ENCODE data around the gene FUCA1.
"Not testable (repeated sequence)": the region's sequence is repeated elsewhere in the genome, so short reads cannot be mapped to it uniquely, and the experiment has no call there.

FUCA1 gene

DNA sequence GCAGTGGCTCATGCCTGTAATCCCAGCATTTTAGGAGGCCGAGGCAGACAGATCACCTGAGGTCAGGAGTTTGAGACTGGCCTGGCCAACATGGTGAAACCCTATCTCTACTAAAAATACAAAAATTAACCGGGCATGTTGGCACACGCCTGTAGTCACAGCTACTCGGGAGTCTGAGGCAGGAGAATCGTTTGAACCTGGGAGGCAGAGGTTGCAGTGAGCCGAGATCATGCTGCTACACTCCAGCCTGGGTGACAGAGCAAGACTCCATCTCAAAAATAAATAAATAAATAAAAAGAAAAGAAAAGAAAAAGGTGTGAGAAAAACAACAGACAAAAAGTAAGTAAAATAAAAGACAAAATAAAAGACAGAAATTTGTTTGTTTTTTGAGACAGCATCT, 33.9 kb downstream of the FUCA1 start:
- not testable (repeated sequence) for H3K9me3 Mint-ChIP-seq, H3K27me3 Mint-ChIP-seq, H3K4me3 Mint-ChIP-seq, H3K27ac Mint-ChIP-seq, ATAC-seq, H3K36me3 Mint-ChIP-seq
- H3K4me1 Mint-ChIP-seq: peaks cover 24% of the 10 kb centered on the region

DNA sequence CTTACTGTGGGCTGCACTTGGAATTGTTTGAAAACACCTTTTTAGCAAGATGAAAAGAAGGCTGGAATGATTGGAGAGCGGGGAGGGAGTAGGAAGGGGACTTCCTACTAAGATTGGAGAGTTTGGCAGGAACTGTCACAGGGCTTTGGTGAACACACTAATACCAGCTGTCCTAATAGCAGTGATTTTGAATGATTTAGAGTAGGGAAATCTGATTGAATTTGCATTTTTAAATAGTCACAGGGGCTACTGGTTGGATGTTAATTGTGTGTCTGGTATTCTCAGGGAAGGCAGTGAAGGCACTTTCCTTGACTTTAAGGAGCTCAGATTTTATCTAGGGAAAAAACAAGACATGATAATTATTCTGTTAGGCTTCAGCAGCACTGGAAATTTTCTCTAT, 40.4 kb downstream of the FUCA1 start:
- H3K36me3 Mint-ChIP-seq: no peaks in the 10 kb centered on the region
- no peaks in the 10 kb centered on the region for H3K27me3 Mint-ChIP-seq
- peaks cover 20% of the 10 kb centered on the region for H3K4me1 Mint-ChIP-seq
- H3K4me3 Mint-ChIP-seq: no peak overlapping the region
- no peak overlapping the region for H3K27ac Mint-ChIP-seq
- ATAC-seq: no peak
- no peaks in the 10 kb centered on the region for H3K9me3 Mint-ChIP-seq

DNA sequence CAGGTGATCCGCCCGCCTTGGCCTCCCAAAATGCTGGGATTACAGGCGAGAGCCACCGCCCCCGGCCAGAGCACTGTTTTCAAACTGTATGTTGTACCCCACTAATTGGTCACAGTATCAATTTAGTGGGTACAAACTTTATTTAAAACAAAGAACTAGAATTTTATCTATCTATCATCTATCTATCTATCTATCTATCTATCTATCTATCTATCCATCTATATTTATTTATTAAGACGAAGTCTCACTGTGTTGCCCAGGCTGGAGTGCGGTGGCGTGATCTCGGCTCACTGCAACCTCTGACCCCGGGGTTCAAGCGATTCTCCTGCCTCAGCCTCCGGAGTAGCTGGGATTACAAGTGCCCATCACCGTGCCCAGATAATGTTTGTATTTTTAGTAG, 41.5 kb downstream of the FUCA1 start:
- ATAC-seq, H3K27me3 Mint-ChIP-seq, H3K9me3 Mint-ChIP-seq, H3K36me3 Mint-ChIP-seq: not testable (repeated sequence)
- Mint-ChIP-seq H3K4me1 (peaks cover 25% of the 10 kb centered on the region), H3K27ac (peak overlapping the region; percentile 98), H3K4me3 (peak overlapping the region; percentile 41)

DNA sequence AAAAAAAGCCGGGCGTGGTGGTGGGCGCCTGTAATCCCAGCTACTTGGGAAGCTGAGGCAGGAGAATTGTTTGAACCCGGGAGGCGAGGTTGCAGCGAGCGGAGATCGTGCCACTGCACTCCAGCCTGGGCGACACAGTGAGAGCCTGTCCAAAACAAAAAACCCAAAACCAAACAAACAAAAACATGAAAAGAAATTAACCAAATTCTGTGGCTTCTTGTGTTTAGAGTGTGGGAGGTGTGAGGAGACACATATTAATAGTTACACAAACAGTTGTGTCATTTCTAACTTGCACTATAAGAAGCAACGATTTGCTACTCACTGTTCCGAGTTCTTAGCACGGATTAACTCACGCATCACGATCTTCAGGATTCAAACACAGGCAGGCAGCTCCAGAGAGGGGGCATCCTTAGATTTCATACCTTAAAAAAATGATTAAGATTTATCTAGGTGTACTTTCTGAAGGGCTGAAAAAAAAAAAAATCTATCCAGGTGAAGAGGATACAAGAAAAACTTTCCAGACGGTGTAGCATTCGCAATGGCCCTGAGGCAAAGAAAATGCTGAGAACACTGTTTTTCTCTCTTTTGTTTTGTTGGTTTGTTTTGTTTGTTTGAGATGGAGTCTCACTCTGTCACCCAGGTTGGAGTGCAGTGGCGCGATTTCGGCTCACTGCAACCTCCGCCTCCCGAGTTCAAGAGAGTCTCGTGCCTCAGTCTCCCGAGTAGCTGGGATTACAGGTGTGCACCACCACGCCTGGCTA, 42.1 kb downstream of the FUCA1 start:
- peak; percentile 69 for ATAC-seq
- no peaks in the 10 kb centered on the region for H3K36me3 Mint-ChIP-seq
- H3K9me3 Mint-ChIP-seq: no peaks in the 10 kb centered on the region
- peak overlapping the region; percentile 98 for H3K27ac Mint-ChIP-seq
- H3K27me3 Mint-ChIP-seq: no peaks in the 10 kb centered on the region
- H3K4me1 Mint-ChIP-seq: peaks cover 27% of the 10 kb centered on the region
- peak overlapping the region; percentile 93 for H3K4me3 Mint-ChIP-seq

DNA sequence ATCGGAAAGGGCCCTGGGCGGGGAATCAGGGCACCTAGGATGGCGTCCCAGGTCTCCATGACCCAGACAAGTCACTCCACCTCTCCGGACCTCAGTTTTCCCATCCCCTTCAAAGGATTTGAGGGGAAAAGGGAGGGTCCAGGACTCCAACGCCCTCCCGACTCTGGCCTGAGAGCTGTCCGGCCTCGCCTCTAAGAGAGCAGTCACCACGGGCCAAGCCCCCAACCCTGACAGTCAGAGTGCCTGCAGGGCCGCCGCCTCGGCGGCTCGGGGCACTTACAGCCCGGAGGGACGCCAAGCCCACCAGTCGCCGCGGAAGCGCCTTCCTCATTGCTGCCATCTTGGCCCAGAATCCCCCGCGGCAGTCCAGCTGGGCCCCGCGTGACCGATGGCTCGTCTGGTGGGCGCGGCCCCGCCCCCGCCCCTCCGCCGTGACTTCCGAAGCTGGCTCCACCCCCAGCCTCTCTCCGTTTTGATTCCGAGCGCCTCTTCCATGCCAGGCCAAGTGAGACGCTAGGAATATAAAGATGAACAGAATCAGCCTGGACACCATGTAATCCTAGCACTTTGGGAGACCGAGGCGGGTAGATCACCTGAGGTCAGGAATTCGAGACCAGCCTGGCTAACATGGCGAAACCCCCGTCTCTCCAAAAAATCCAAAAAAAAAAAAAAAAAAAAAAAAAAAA, 42.9 kb downstream of the FUCA1 start, which contains the start of gene HMGCL:
Gene HMGCL, minus strand, starts transcription at position 354 of the 686 bp plus-strand sequence. Its CDS starts 14 bp downstream, at position 340.
- peaks cover 3% of the 10 kb centered on the region for H3K36me3 Mint-ChIP-seq
- H3K9me3 Mint-ChIP-seq: no peaks in the 10 kb centered on the region
- no peaks in the 10 kb centered on the region for H3K27me3 Mint-ChIP-seq
- peak within 1 kb of the TSS; percentile 93 for H3K4me3 Mint-ChIP-seq
- peak within 1 kb of the TSS; percentile 98 for H3K27ac Mint-ChIP-seq
- peak; percentile 96 for ATAC-seq
- peaks cover 27% of the 10 kb centered on the region for H3K4me1 Mint-ChIP-seq

DNA sequence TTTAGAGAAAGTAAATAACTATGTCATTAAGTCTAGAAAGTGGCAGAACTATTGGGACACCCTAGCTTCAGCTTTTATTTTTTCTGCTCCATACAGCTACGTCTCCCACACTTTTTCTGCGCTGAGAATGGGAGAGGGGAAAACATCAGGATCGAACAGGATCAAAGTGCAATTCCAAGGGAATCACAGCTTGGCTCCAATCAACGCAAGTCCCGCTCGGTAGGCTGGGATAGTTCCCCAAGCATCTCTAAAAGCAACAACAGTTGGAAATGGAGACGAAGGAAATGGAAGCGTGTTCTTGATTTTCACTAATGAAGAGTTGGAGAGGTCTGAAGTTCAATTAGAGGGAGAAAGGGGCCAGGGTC, 43.4 kb downstream of the FUCA1 start:
- peak overlapping the region; percentile 93 for H3K4me3 Mint-ChIP-seq

DNA sequence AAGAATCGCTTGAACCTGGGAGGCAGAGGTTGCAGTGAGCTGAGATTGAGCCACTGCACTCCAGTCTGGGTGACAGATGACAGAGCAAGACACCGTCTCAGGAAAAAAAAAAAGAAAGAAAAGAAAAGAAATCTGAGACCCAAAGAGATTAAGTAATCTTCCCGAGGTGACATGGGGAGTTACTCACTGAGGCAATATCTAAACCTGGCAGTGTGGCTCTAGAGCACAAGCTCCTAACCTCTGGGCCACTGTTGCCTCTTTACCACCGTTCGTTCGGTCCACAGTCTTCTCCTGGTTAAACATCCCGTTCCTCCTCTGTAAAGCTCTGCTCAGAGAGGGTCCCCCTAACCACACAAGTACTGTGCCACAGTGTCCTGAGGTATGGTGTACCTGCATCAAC, 44.3 kb downstream of the FUCA1 start:
- H3K27me3 Mint-ChIP-seq: no peaks in the 10 kb centered on the region
- no peak overlapping the region for H3K27ac Mint-ChIP-seq
- H3K9me3 Mint-ChIP-seq: no peaks in the 10 kb centered on the region
- H3K36me3 Mint-ChIP-seq: peaks cover 6% of the 10 kb centered on the region
- ATAC-seq: no peak
- H3K4me3 Mint-ChIP-seq: peak overlapping the region; percentile 40
- peaks cover 27% of the 10 kb centered on the region for H3K4me1 Mint-ChIP-seq

More for the DNA sequence above, 43.4 kb downstream of the FUCA1 start:
- Mint-ChIP-seq H3K27me3 (no peaks in the 10 kb centered on the region), H3K9me3 (no peaks in the 10 kb centered on the region), H3K27ac (peak overlapping the region; percentile 98), H3K4me1 (peaks cover 27% of the 10 kb centered on the region), H3K36me3 (peaks cover 6% of the 10 kb centered on the region)
- no peak for ATAC-seq

DNA sequence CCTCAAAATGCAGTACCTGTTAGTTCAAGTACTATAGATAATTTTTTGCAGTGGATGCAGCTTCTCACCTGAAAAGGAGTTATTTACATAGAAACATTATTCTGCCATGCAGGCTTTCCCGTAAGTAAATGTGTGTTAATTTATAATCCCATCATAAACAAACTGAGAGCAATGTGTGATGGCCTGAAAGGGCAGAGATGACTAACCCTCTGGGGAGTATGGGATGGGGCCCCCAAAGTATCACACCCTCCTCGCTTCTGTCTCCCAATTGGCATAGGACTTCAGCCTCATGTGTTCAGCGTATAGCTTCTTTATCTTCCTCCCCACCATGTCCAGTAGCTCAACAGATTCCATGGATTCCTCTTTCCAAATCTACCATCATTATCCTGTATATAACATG, 50.5 kb downstream of the FUCA1 start:
- no peak overlapping the region for H3K4me3 Mint-ChIP-seq
- H3K36me3 Mint-ChIP-seq: peaks cover 39% of the 10 kb centered on the region
- H3K9me3 Mint-ChIP-seq: no peaks in the 10 kb centered on the region
- H3K4me1 Mint-ChIP-seq: peaks cover 15% of the 10 kb centered on the region
- peak overlapping the region; percentile 48 for H3K27ac Mint-ChIP-seq
- no peaks in the 10 kb centered on the region for H3K27me3 Mint-ChIP-seq
- no peak for ATAC-seq

DNA sequence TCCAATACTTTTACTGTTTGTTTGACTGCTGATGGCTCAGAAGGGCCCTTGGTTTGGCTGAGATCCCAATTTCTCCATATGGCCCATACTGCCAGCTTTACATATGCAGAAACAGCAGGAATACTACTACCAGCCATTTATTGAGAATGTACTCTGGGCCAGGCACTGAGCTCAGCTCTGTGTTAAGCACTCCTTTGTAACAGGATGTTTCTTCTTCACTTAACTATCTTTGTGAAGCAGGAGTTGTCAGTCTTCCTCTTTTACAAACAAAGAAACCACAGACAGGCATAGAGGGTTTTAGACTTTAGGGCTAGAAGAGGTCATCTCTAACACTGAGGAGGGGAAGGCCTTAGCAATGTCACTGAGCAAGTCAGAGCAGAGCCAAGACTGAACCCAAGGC, 51.2 kb downstream of the FUCA1 start:
- H3K4me1 Mint-ChIP-seq: peaks cover 19% of the 10 kb centered on the region
- H3K36me3 Mint-ChIP-seq: peaks cover 46% of the 10 kb centered on the region
- no peaks in the 10 kb centered on the region for H3K9me3 Mint-ChIP-seq
- H3K4me3 Mint-ChIP-seq: no peak overlapping the region
- H3K27me3 Mint-ChIP-seq: no peaks in the 10 kb centered on the region
- H3K27ac Mint-ChIP-seq: no peak overlapping the region
- no peak for ATAC-seq

DNA sequence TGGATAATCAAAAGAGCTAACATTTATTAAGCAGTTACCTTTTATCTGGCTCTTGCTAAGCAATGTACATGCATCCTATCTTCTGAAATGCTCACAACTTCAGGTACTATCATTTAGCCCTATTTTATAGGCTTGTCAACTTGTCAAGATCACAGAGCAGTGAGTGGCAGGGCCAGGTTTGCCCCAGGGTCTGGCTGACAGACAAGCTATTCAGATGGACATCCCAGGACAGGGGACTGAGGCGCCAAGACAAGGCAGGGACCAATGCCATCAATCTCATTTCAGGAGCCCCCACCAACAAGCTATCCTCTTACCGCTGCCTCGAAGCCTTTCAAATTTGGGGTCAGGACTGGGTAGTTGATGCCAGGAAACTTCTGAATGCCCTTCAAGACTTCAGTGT, 51.7 kb downstream of the FUCA1 start:
- Mint-ChIP-seq H3K9me3 (no peaks in the 10 kb centered on the region), H3K27me3 (no peaks in the 10 kb centered on the region), H3K4me1 (peaks cover 20% of the 10 kb centered on the region), H3K4me3 (no peak overlapping the region), H3K27ac (no peak overlapping the region), H3K36me3 (peaks cover 50% of the 10 kb centered on the region)
- ATAC-seq: no peak

DNA sequence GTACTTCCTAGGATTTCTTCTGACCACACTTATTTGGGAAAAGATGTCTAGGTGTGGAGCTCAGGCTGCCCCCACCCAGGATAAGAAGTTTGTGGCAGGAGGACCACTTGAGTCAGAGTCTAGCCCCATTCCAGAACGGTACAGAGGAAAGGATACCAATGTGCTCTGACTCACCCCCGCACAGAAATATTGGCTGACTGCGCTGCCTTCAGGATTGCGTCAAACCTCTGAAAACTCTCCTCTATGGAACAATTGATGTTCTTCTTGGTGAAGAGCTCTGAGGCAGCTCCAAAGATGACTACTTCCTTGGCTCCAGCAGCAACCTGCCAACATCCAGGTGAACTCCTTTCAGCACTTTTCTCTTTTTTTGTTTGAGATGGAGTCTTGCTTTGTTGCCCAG, 54.1 kb downstream of the FUCA1 start:
- Mint-ChIP-seq H3K27ac (no peak overlapping the region), H3K4me3 (no peak overlapping the region), H3K36me3 (peaks cover 52% of the 10 kb centered on the region), H3K27me3 (no peaks in the 10 kb centered on the region), H3K9me3 (no peaks in the 10 kb centered on the region), H3K4me1 (peaks cover 39% of the 10 kb centered on the region)
- ATAC-seq: no peak

DNA sequence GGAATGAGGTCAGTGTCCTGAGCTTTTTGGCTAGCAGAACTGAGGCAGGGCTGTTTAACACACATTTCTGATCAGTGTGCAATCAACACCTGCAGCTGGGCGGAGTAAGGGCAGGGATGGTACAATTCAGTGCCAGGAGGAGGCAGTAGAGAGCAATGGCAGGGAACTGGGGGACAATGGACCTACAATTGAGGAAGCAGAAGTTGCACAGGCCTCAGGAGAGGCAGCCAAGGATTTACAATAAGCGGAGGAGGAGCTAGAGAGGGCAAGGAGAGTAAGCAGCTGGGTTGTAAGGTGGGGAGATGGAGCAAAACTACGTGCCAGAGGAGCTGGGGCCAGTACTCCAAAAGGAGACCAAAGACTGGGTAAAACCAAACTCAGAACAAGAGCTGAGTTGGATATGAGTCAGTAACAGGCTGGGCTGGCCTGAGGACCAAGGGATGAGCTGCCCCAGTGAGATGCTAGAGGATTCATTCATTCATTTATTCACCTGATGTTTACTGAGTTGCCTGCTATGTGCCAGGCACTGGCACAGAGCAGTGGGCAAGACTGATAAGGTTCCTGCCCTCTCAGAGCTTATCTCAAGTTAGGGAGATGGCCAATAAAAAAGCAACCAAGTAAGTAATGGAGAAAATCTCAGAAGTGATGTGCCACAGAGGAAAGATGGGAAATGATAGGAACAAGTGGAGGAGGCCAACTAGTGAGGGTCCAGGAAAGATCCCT, 57.1 kb downstream of the FUCA1 start:
- peaks cover 32% of the 10 kb centered on the region for H3K4me1 Mint-ChIP-seq
- H3K4me3 Mint-ChIP-seq: no peak overlapping the region
- peak overlapping the region; percentile 66 for H3K27ac Mint-ChIP-seq
- peak; percentile 88 for ATAC-seq
- H3K9me3 Mint-ChIP-seq: no peaks in the 10 kb centered on the region
- H3K36me3 Mint-ChIP-seq: peaks cover 45% of the 10 kb centered on the region
- H3K27me3 Mint-ChIP-seq: no peaks in the 10 kb centered on the region

DNA sequence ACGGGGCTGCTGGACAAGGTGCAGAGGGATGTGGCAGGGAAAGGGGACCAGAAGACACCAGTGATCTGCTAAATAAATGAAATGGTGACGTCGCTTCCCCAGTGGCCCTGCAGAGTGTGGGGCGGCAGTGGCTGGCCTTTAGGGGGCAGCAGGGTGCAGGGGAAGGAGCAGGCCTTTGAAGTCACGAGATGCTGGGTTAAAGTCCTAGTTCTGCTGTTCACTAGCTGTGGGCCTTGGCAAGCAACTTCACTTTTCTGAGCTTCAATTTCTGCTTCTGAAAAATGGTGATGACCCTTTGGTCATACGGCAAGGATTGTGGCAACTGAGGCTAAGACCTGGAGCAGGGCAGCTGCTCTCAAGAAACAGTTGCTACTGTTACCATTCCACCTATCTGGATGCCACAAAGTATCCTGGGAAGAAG, 58.3 kb downstream of the FUCA1 start:
- H3K4me3 Mint-ChIP-seq: no peak overlapping the region
- H3K36me3 Mint-ChIP-seq: peaks cover 49% of the 10 kb centered on the region
- H3K4me1 Mint-ChIP-seq: peaks cover 32% of the 10 kb centered on the region
- no peaks in the 10 kb centered on the region for H3K9me3 Mint-ChIP-seq
- peak overlapping the region; percentile 66 for H3K27ac Mint-ChIP-seq
- H3K27me3 Mint-ChIP-seq: no peaks in the 10 kb centered on the region
- ATAC-seq: peak; percentile 91

DNA sequence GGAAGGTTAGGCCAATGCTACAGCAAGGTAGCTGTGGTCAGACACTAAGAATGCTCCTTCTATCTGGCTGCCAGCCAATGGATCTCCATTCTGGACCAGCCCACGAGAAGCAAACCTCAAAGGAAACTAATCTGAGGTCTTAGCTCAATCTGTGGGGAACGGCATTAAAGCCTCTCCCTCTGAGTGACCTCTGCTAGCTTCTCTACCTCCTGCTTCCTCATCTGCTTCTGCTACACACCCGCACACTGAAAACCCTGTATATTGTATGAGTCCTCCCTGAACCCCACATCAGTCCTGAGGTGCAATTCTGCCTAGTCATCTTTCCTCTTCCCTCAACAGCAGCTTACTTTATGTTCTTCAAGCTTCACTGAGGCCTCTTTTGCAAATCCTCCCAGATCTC, 60.6 kb downstream of the FUCA1 start:
- H3K9me3 Mint-ChIP-seq: no peaks in the 10 kb centered on the region
- H3K4me3 Mint-ChIP-seq: no peak overlapping the region
- no peaks in the 10 kb centered on the region for H3K27me3 Mint-ChIP-seq
- no peak overlapping the region for H3K27ac Mint-ChIP-seq
- H3K36me3 Mint-ChIP-seq: peaks cover 39% of the 10 kb centered on the region
- ATAC-seq: no peak
- peaks cover 29% of the 10 kb centered on the region for H3K4me1 Mint-ChIP-seq

DNA sequence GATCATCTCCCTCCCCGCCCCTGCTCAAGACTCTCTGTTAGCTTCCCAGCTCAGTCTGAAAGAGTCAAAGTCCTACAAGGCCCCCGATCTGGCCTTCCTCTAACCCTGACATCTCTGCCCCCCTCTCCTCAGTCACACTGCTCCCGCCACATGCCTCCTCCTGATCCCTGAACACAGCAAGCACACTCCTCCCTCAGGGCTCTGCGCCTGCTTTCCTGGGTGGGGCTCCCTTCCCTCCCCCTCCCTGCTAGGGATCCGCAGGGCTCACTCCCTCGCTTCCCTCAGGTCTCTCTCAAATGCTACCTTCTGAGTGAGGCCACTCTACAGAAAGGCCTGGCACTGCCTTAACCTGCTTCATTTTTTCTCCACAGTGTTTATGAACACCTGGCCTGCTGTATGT, 61.8 kb downstream of the FUCA1 start:
- ATAC-seq: no peak
- Mint-ChIP-seq H3K36me3 (peaks cover 28% of the 10 kb centered on the region), H3K4me1 (peaks cover 28% of the 10 kb centered on the region), H3K9me3 (no peaks in the 10 kb centered on the region), H3K27ac (no peak overlapping the region), H3K4me3 (no peak overlapping the region), H3K27me3 (no peaks in the 10 kb centered on the region)

Measured in stimulated activated memory B cell treated with anti-CD40 and anti-IgM and Interleukin-4, amounts not matched to agents 10 μg/mL and 1 μg/mL and 100 μg/mL, for 72 hours (primary cell).